Ramos (cell line): ENCODE results near the gene PPP1R15A.
"Not testable (repeated sequence)": the region's sequence is repeated elsewhere in the genome, so short reads cannot be mapped to it uniquely, and the experiment has no call there.

Experiments
- in situ Hi-C: fragments of 300-500 bp; cut with MboI; formaldehyde crosslinking; loops from one replicate; pipeline ENCODE4 v1.14.3; 2022; ENCODE audit warnings: low sequenced_read_pairs; ENCODE audit not compliant: unreplicated experiment

PPP1R15A gene

GRCh38 chr19:48858984-48859710 lies 13.1 kb upstream of the PPP1R15A start:
- in situ Hi-C loops: no loop called here

- in situ Hi-C loops: no loop called here
These were observed 12.3 kb upstream of the PPP1R15A start for GRCh38 chr19:48859711-48860572.

GRCh38 chr19:48861313-48861712 lies 10.9 kb upstream of the PPP1R15A start:
- in situ Hi-C loops: no loop called here

GRCh38 chr19:48862827-48863226 lies 9.4 kb upstream of the PPP1R15A start:
- in situ Hi-C loops: no loop called here

- in situ Hi-C loops: no loop called here
These were observed 5.5 kb upstream of the PPP1R15A start for GRCh38 chr19:48866692-48867091.

- in situ Hi-C loops: no loop called here
These were observed 5.0 kb upstream of the PPP1R15A start for GRCh38 chr19:48867123-48867745.

- in situ Hi-C loops: no loop called here
These were observed 4.5 kb upstream of the PPP1R15A start for GRCh38 chr19:48867746-48868113.

- in situ Hi-C loops: no loop called here
These were observed 3.9 kb upstream of the PPP1R15A start, which contains the start of gene PLEKHA4 for GRCh38 chr19:48868114-48868886. PLEKHA4 (minus strand) TSS chr19:48868617; CDS start chr19:48867620, 997 bp downstream.

GRCh38 chr19:48870048-48870447 lies 2.2 kb upstream of the PPP1R15A start:
- in situ Hi-C loops: no loop called here

- in situ Hi-C loops: not testable (repeated sequence)
These were observed 595 bp upstream of the PPP1R15A start for GRCh38 chr19:48871471-48872181.

- in situ Hi-C loops: no loop called here
These were observed 759 bp downstream of the PPP1R15A start for GRCh38 chr19:48872884-48873475.

- in situ Hi-C loops: no loop called here
These were observed 1.5 kb downstream of the PPP1R15A start for GRCh38 chr19:48873476-48874302.

GRCh38 chr19:48874303-48875135 lies 2.3 kb downstream of the PPP1R15A start:
- in situ Hi-C loops: no loop called here

- in situ Hi-C loops: not testable (repeated sequence)
These were observed 4.1 kb downstream of the PPP1R15A start for GRCh38 chr19:48876043-48876981.

- in situ Hi-C loops: no loop called here
These were observed 5.6 kb downstream of the PPP1R15A start for GRCh38 chr19:48877855-48878195.

GRCh38 chr19:48878196-48879024 lies 6.2 kb downstream of the PPP1R15A start:
- in situ Hi-C loops: no loop called here
